Measurements from ENCODE around the gene GATA2. TPM values are rescaled to one million over a fixed set of nuclear protein-coding genes. Genes with fewer than 3 reads are reported as not detected.

The GATA2 gene
- total and polyA plus RNA-seq, 2 of the 13 experiments (the other 11 are each of a cell fraction or from before 2014, with no cell fraction given): 3.5 to 6.2 TPM

- ATAC-seq (peak; percentile 59), FAIRE-seq (no peak), DNase-seq (ENCODE audit: low spot score) (no peak)
- Histone ChIP-seq H3K27me3 (ENCODE audit: control insufficient read depth in 1 of 2, insufficient read depth in 2 of 2, low read length in 2 of 2) (peaks cover 19 to 90% of the 10 kb centered on the region in 2 experiments), H2AFZ (ENCODE audit: low read length) (no peak overlapping the region), H4K20me1 (ENCODE audit: insufficient read depth, low read length) (no peaks in the 10 kb centered on the region), H3K4me3 (replicated peaks in 1 of 3; ENCODE audit: insufficient read depth in 1 of 3, low read depth in 2 of 3, low read length in 3 of 3) (no peak overlapping the region), H3K27ac (ENCODE audit: extremely low read length, insufficient read depth, low read length) (no peak overlapping the region), H3K36me3 (replicated peaks in 1 of 2; ENCODE audit: control insufficient read depth in 1 of 2, insufficient read depth in 2 of 2, low read length in 2 of 2) (no peaks in the 10 kb centered on the region), H3K9me3 (ENCODE audit: low read length) (no peaks in the 10 kb centered on the region), H3K9ac (ENCODE audit: insufficient read depth, low read depth, low read length) (no peak overlapping the region), H3K4me1 (ENCODE audit: insufficient read depth, low read length) (peaks cover 10% of the 10 kb centered on the region), H3K79me2 (ENCODE audit: insufficient read depth, low read length) (no peaks in the 10 kb centered on the region), H3K4me2 (ENCODE audit: low read depth, low read length) (peak overlapping the region; percentile 18; the same call in 1 of the 2 replicates)
- ChIA-PET CTCF (ENCODE audit: low intra/inter-chr PET ratio, low total read pairs) (no interaction called here), POLR2A (no interaction called here)
- in situ Hi-C loops (cut with HindIII; ENCODE audit: extremely low pct_ligation_motif_present, low pct_unique_long_range_greater_than_20kb) (no loop called here), intact Hi-C loops (cut with micrococcal nuclease; ENCODE audit: unreplicated experiment) (no loop called here)
- TF ChIP-seq GPN1 (CRISPR knock-in tag; IDR thresholded peaks at IDR 0.05; ENCODE audit: borderline replicate concordance) (no peak), REL (CRISPR knock-in tag; conservative IDR thresholded peaks at IDR 0.05) (no peak), SNAPC5 (CRISPR knock-in tag; IDR thresholded peaks at IDR 0.05; ENCODE audit: borderline replicate concordance) (no peak), ZNF687 (CRISPR knock-in tag; IDR thresholded peaks at IDR 0.05) (peak; percentile 35; the same call in 1 of the 2 replicates), HMGXB3 (CRISPR knock-in tag; IDR thresholded peaks at IDR 0.05; ENCODE audit: borderline replicate concordance) (no peak)
- 35% methylated on average over 12 of the region's 12 CpGs for WGBS (ENCODE audit: low lambda C conversion rate)
- BruUV-seq (replicated peaks): no TSS peak
Measured at GRCh38 chr3:128457937-128458336, 35.1 kb downstream of the GATA2 start.
